DND-41 (cell line): Measurements from ENCODE around the gene HNRNPDL.

Source experiments
- EZH2 ChIP-seq: IDR thresholded peaks from 3 replicates; pipeline ENCODE4 v1.6.1; 2012; ENCODE audit warnings: borderline replicate concordance, low read depth, mild to moderate bottlenecking, moderate library complexity, low read length, inconsistent platforms; ENCODE audit not compliant: severe bottlenecking
- TF ChIP-seq, protein P1 (sequence below): IDR thresholded peaks from 2 replicates; pipeline ENCODE4 v1.5.1; 2012; ENCODE audit warnings: borderline replicate concordance, low read length, moderate library complexity, mild to moderate bottlenecking; ENCODE audit not compliant: poor library complexity, severe bottlenecking; ENCODE audit errors: extremely low read depth

GRCh38 chr4:82467471-82467870, 37.2 kb upstream of the HNRNPDL start:
- TF ChIP-seq, protein P1, sequence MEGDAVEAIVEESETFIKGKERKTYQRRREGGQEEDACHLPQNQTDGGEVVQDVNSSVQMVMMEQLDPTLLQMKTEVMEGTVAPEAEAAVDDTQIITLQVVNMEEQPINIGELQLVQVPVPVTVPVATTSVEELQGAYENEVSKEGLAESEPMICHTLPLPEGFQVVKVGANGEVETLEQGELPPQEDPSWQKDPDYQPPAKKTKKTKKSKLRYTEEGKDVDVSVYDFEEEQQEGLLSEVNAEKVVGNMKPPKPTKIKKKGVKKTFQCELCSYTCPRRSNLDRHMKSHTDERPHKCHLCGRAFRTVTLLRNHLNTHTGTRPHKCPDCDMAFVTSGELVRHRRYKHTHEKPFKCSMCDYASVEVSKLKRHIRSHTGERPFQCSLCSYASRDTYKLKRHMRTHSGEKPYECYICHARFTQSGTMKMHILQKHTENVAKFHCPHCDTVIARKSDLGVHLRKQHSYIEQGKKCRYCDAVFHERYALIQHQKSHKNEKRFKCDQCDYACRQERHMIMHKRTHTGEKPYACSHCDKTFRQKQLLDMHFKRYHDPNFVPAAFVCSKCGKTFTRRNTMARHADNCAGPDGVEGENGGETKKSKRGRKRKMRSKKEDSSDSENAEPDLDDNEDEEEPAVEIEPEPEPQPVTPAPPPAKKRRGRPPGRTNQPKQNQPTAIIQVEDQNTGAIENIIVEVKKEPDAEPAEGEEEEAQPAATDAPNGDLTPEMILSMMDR: no peak
- no peak for TF ChIP-seq EZH2
